KMS-11 (cell line): ENCODE results near the gene FDPS.

Experiments used
- H2AFZ ChIP-seq: fragments of 200-600 bp; sonication (generic); 2 replicates; pipeline ENCODE4 v1.6.1; 2016; ENCODE audit warnings: antibody characterized with exemption, mixed run types, low read depth
- H3K27ac ChIP-seq: fragments of 200-600 bp; sonication (generic); 2 replicates; pipeline ENCODE4 v1.6.1; 2016; ENCODE audit warnings: mild to moderate bottlenecking, mixed run types
- H3K27me3 ChIP-seq: fragments of 200-600 bp; sonication (generic); 2 replicates; pipeline ENCODE4 v1.6.1; 2017; ENCODE audit warnings: mild to moderate bottlenecking, low read depth, mixed run types, moderate library complexity; ENCODE audit not compliant: insufficient read depth
- H3K36me3 ChIP-seq: fragments of 200-600 bp; sonication (generic); 2 replicates; pipeline ENCODE4 v1.6.1; 2017; ENCODE audit warnings: mild to moderate bottlenecking, mixed run types; ENCODE audit not compliant: insufficient read depth
- H3K4me1 ChIP-seq: fragments of 200-600 bp; sonication (generic); 2 replicates; pipeline ENCODE4 v1.6.1; 2016; ENCODE audit warnings: mild to moderate bottlenecking, low read depth, mixed run types; ENCODE audit not compliant: poor library complexity, severe bottlenecking
- H3K4me2 ChIP-seq: fragments of 200-600 bp; sonication (generic); 2 replicates; pipeline ENCODE4 v1.7.0; 2016; ENCODE audit warnings: mild to moderate bottlenecking, mixed run types
- H3K4me3 ChIP-seq: fragments of 200-600 bp; sonication (generic); IDR thresholded peaks from 2 replicates; pipeline ENCODE4 v1.6.1; 2017; ENCODE audit warnings: low read depth, low read length, mixed read lengths; ENCODE audit not compliant: insufficient read depth
- H3K79me2 ChIP-seq: fragments of 200-600 bp; sonication (generic); 2 replicates; pipeline ENCODE4 v1.6.1; 2016; ENCODE audit warnings: low read depth, mixed run types; ENCODE audit not compliant: insufficient read depth
- H3K9ac ChIP-seq: fragments of 200-600 bp; sonication (generic); 2 replicates; pipeline ENCODE4 v1.6.1; 2016; ENCODE audit warnings: mild to moderate bottlenecking, mixed run types
- H4K20me1 ChIP-seq: fragments of 200-600 bp; sonication (generic); 2 replicates; pipeline ENCODE4 v1.6.1; 2016; ENCODE audit warnings: mild to moderate bottlenecking, mixed run types; ENCODE audit not compliant: insufficient read depth
- TF ChIP-seq, protein P1 (sequence below): fragments of 200-600 bp; sonication (generic); conservative IDR thresholded peaks from 2 replicates; pipeline ENCODE4 v1.6.1; 2017; ENCODE audit warnings: low read depth, mild to moderate bottlenecking, antibody characterized with exemption, low read length, moderate library complexity, mixed read lengths

Gene FDPS

DNA sequence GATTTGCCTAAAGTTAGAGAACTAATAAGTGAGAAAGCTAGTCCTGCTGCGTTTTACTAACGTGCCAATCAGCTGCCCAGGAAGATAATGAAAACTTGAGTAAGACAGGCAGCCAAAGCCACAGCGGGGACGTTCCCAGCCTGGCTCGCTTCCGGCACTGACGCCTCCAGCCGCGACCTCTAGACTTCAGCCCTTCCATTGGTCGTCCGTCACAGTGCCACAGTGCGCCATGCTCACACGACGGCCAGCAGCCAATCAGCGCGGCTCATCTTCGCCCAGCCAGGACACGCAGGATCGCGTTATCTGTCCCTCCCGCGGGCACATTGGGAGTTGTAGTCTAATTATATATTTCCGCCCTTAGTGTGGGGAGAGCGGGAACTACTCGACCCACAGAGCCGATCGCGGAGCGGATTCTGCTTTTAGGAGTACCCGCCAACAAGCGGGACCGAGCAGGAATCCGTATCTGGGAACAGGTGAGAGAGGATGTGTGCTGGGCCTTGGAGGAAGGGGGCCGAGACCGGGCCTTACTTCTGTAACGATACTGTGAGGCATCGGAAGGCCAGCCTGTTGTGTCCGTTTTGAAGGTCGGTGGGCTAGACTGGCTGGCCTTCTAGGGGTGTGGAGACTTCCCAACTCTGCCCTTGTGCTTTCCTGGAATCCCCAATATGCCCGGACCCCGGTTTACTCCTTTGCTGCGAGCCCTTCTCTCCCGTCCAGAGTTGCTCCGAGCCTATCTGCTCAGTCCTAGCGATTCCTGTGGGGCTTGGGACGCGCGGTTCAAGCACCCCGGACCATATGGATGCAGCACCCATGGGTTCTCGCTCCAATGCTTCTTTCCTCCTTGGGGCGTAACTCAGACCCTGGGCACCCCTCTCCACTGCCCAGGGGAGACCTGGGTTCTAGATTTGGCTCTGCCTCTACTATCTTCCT lies at the start of gene FDPS:
Gene FDPS, plus strand, starts transcription at position 374 of the 930 bp plus-strand sequence. CDS start 924 bp downstream, outside the sequence.
- Histone ChIP-seq H2AFZ (peak within 1 kb of the TSS; percentile 57), H3K9ac (peak within 1 kb of the TSS; percentile 83), H3K36me3 (peaks cover 6% of the 10 kb centered on the region; the same call in 1 of the 2 replicates), H3K4me2 (peak within 1 kb of the TSS; percentile 76), H3K4me3 (peak within 1 kb of the TSS; percentile 97), H3K27ac (peak within 1 kb of the TSS; percentile 62), H3K27me3 (no peaks in the 10 kb centered on the region), H4K20me1 (no peaks in the 10 kb centered on the region), H3K4me1 (peaks cover 23% of the 10 kb centered on the region), H3K79me2 (peaks cover 38% of the 10 kb centered on the region)
- TF ChIP-seq, protein P1, sequence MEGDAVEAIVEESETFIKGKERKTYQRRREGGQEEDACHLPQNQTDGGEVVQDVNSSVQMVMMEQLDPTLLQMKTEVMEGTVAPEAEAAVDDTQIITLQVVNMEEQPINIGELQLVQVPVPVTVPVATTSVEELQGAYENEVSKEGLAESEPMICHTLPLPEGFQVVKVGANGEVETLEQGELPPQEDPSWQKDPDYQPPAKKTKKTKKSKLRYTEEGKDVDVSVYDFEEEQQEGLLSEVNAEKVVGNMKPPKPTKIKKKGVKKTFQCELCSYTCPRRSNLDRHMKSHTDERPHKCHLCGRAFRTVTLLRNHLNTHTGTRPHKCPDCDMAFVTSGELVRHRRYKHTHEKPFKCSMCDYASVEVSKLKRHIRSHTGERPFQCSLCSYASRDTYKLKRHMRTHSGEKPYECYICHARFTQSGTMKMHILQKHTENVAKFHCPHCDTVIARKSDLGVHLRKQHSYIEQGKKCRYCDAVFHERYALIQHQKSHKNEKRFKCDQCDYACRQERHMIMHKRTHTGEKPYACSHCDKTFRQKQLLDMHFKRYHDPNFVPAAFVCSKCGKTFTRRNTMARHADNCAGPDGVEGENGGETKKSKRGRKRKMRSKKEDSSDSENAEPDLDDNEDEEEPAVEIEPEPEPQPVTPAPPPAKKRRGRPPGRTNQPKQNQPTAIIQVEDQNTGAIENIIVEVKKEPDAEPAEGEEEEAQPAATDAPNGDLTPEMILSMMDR: no peak

DNA sequence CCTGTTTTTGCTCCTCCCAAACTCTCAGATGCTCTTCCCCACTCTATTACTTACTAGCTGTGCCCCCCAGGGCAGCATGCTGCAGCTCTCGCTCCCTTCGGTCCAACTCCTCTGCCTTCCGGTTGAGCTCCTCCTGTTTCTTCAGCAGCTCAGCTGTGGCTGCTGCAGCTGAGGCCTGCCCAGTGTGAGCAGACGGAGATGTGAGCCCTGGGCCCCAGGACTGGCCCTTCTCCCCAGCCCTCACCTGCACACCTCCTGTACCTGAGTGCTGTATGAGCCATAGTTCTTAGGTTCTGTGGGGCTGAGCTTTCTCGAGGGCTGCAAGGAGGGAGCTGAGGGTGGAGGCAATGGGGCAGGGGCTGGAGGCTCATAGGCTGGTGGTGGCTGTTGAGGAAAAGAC lies 48.4 kb upstream of the FDPS start:
- Histone ChIP-seq H3K4me1 (peaks cover 23% of the 10 kb centered on the region), H4K20me1 (no peaks in the 10 kb centered on the region), H3K9ac (no peak overlapping the region), H3K4me2 (peak overlapping the region; percentile 98; the same call in 1 of the 2 replicates), H3K36me3 (peaks cover 9% of the 10 kb centered on the region; the same call in 1 of the 2 replicates), H3K79me2 (peaks cover 20% of the 10 kb centered on the region), H3K27ac (no peak overlapping the region), H3K4me3 (no peak overlapping the region), H3K27me3 (no peaks in the 10 kb centered on the region), H2AFZ (no peak overlapping the region)
- TF ChIP-seq, protein P1: no peak

DNA sequence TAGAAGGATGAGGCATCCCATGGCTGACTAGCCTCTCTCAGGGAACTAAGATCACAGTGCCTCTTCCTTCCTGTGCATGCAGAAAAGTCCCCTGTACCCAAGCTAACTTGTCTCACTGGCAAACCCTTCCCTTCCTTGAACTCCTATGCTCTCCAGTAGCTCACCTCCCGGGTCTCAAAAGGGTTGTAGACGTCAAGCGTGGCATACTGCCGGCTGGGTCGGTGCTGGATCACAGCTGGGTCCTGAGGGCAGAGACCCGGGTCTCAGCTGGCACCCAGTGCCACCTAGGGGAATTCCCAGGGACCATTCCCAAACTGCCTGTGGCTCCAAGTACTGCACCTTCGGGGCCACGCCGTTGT lies 47.2 kb upstream of the FDPS start:
- Histone ChIP-seq H3K36me3 (peaks cover 19% of the 10 kb centered on the region; the same call in 1 of the 2 replicates), H2AFZ (peak overlapping the region; percentile 74), H3K79me2 (peaks cover 20% of the 10 kb centered on the region), H3K9ac (peak overlapping the region; percentile 68), H3K27me3 (no peaks in the 10 kb centered on the region), H3K4me1 (peaks cover 18% of the 10 kb centered on the region), H3K4me2 (peak overlapping the region; percentile 98), H4K20me1 (no peaks in the 10 kb centered on the region), H3K4me3 (peak overlapping the region; percentile 100), H3K27ac (peak overlapping the region; percentile 33; the same call in 1 of the 2 replicates)
- TF ChIP-seq, protein P1: no peak

DNA sequence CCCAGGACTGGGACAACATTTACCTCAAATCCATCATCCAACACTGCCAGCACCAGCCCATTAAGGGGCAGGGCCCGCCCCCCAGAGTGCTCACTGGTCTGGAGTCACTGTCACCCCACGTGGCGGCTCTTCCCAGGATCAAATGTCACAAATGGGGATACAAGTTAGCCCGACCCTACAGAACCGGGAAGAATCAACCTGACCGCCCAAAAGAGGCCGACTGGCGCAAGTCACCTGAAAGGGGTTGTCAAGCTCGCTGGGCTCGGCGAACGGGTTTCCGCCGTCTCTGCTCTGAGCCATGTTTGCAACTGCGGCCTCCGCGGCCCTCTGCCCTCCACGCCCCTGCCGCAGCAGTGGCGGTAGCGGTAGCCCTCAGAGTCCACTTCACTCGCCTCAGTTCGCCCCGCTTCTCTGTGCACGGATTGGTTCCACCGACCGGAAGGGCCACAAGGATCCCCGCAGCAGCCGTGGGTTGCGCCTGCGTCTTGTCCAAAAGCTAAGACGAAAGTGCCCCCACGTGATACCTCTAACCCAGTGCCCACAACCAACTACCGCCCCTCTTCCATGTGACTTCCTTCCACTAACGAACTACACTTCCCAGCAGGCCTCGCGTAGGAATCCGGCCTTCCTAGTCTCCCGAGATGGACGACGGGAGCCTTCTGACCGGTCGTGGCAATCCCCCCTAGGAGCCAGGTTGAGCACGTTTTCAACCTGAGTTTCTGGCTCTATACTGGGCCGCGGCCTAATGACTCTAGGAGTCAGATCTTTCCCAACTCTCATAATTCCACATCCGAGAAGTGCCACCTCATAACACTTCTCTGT lies 46.6 kb upstream of the FDPS start, which contains the start of gene SCAMP3:
Gene SCAMP3, minus strand, starts transcription at position 509 of the 822 bp plus-strand sequence. Its CDS starts 209 bp downstream, at position 300.
- Histone ChIP-seq H3K27me3 (no peaks in the 10 kb centered on the region), H3K36me3 (peaks cover 19% of the 10 kb centered on the region; the same call in 1 of the 2 replicates), H2AFZ (peak within 1 kb of the TSS; percentile 74), H3K79me2 (peaks cover 20% of the 10 kb centered on the region), H4K20me1 (no peaks in the 10 kb centered on the region), H3K4me3 (peak within 1 kb of the TSS; percentile 100), H3K27ac (peak within 1 kb of the TSS; percentile 33), H3K9ac (peak within 1 kb of the TSS; percentile 68), H3K4me2 (peak within 1 kb of the TSS; percentile 98), H3K4me1 (peaks cover 18% of the 10 kb centered on the region)
- TF ChIP-seq, protein P1: 0 out of 2 replicates have a peak, but pooled peaks have one; percentile 7
